ENCODE results near the gene DNTT. TPM values are rescaled to one million over a fixed set of nuclear protein-coding genes. Genes with fewer than 3 reads are reported as not detected.

The DNTT gene
- total and polyA plus RNA-seq, 2 of the 13 experiments (the other 11 are each of a cell fraction or from before 2014, with no cell fraction given), result not detected

DNA sequence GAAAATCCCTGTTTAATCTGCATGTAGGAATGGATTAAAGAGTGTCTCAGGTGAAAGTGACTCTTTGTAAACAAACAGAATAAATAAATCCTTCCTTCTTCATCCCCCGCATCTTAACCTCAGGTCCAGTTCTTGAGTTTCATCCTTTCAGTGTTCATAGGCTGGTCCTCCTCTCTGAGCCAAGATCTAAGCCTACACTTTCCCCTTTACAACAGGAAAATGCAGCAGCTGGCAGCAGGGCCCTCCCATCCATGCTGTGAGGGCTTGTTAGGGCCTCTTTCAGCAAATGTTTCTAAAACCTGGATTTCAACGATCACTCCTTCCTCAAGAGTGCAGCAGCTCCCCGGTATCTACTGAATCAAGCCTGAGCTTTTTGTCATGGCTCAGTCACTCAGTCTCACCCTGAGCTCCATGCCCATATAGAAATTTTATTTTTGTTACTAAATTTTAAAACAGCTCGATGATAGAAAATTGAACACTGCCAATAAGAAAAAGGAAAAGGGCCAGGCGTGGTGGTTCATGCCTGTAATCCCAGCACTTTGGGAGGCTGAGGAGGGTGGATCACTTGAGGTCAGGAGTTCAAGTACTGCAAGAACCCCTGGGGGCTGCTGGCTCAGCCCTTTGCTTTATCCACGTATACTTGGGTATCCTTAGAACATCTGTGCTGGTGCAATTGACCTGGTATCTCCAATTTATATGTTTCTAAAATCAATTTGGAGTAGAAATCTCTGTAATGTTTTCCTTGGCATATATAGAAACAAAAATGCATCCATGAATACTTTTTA is 48.5 kb upstream of the DNTT start:
- no peak overlapping the region for H3K9ac ChIP-seq (ENCODE audit: insufficient read depth, low read depth, low read length)
- BruUV-seq (replicated peaks), result no TSS peak

More for the DNA sequence above, 48.5 kb upstream of the DNTT start:
- ATAC-seq (no peak), FAIRE-seq (no peak), DNase-seq (ENCODE audit: low spot score) (no peak)
- ChIA-PET CTCF (ENCODE audit: low intra/inter-chr PET ratio, low total read pairs) (no interaction called here), POLR2A (no interaction called here)
- H2AFZ ChIP-seq (ENCODE audit: low read length), result no peak overlapping the region
- no peaks in the 10 kb centered on the region for H4K20me1 ChIP-seq (ENCODE audit: insufficient read depth, low read length)
- no peak overlapping the region for H3K27ac ChIP-seq (ENCODE audit: extremely low read length, insufficient read depth, low read length)
- 34% methylated on average over 6 of the region's 6 CpGs for WGBS (ENCODE audit: low lambda C conversion rate)
- no peak overlapping the region for H3K4me2 ChIP-seq (ENCODE audit: low read depth, low read length)
- H3K79me2 ChIP-seq (ENCODE audit: insufficient read depth, low read length), result no peaks in the 10 kb centered on the region
- in situ Hi-C loops (cut with HindIII; ENCODE audit: extremely low pct_ligation_motif_present, low pct_unique_long_range_greater_than_20kb), result no loop called here
- TF ChIP-seq, protein P1, sequence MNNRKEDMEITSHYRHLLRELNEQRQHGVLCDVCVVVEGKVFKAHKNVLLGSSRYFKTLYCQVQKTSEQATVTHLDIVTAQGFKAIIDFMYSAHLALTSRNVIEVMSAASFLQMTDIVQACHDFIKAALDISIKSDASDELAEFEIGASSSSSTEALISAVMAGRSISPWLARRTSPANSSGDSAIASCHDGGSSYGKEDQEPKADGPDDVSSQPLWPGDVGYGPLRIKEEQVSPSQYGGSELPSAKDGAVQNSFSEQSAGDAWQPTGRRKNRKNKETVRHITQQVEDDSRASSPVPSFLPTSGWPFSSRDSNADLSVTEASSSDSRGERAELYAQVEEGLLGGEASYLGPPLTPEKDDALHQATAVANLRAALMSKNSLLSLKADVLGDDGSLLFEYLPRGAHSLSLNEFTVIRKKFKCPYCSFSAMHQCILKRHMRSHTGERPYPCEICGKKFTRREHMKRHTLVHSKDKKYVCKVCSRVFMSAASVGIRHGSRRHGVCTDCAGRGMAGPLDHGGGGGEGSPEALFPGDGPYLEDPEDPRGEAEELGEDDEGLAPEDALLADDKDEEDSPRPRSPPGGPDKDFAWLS (CRISPR knock-in tag; IDR thresholded peaks at IDR 0.05; ENCODE audit: borderline replicate concordance), result no peak
- no peak for TF ChIP-seq RAD21 (CRISPR knock-in tag; IDR thresholded peaks at IDR 0.05)
- TF ChIP-seq, protein P2, sequence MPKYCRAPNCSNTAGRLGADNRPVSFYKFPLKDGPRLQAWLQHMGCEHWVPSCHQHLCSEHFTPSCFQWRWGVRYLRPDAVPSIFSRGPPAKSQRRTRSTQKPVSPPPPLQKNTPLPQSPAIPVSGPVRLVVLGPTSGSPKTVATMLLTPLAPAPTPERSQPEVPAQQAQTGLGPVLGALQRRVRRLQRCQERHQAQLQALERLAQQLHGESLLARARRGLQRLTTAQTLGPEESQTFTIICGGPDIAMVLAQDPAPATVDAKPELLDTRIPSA (CRISPR knock-in tag; IDR thresholded peaks at IDR 0.05; ENCODE audit: borderline replicate concordance), result no peak
- no peak for TF ChIP-seq ZNF839 (CRISPR knock-in tag; IDR thresholded peaks at IDR 0.05; ENCODE audit: borderline replicate concordance)
- no peak for TF ChIP-seq ZNF232 (CRISPR knock-in tag; IDR thresholded peaks at IDR 0.05; ENCODE audit: borderline replicate concordance)
- TF ChIP-seq, protein P3, sequence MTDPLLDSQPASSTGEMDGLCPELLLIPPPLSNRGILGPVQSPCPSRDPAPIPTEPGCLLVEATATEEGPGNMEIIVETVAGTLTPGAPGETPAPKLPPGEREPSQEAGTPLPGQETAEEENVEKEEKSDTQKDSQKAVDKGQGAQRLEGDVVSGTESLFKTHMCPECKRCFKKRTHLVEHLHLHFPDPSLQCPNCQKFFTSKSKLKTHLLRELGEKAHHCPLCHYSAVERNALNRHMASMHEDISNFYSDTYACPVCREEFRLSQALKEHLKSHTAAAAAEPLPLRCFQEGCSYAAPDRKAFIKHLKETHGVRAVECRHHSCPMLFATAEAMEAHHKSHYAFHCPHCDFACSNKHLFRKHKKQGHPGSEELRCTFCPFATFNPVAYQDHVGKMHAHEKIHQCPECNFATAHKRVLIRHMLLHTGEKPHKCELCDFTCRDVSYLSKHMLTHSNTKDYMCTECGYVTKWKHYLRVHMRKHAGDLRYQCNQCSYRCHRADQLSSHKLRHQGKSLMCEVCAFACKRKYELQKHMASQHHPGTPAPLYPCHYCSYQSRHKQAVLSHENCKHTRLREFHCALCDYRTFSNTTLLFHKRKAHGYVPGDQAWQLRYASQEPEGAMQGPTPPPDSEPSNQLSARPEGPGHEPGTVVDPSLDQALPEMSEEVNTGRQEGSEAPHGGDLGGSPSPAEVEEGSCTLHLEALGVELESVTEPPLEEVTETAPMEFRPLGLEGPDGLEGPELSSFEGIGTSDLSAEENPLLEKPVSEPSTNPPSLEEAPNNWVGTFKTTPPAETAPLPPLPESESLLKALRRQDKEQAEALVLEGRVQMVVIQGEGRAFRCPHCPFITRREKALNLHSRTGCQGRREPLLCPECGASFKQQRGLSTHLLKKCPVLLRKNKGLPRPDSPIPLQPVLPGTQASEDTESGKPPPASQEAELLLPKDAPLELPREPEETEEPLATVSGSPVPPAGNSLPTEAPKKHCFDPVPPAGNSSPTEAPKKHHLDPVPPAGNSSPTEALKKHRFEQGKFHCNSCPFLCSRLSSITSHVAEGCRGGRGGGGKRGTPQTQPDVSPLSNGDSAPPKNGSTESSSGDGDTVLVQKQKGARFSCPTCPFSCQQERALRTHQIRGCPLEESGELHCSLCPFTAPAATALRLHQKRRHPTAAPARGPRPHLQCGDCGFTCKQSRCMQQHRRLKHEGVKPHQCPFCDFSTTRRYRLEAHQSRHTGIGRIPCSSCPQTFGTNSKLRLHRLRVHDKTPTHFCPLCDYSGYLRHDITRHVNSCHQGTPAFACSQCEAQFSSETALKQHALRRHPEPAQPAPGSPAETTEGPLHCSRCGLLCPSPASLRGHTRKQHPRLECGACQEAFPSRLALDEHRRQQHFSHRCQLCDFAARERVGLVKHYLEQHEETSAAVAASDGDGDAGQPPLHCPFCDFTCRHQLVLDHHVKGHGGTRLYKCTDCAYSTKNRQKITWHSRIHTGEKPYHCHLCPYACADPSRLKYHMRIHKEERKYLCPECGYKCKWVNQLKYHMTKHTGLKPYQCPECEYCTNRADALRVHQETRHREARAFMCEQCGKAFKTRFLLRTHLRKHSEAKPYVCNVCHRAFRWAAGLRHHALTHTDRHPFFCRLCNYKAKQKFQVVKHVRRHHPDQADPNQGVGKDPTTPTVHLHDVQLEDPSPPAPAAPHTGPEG (CRISPR knock-in tag; IDR thresholded peaks at IDR 0.05), result no peak
- TF ChIP-seq ETV5 (CRISPR knock-in tag; IDR thresholded peaks at IDR 0.05; ENCODE audit: borderline replicate concordance), result no peak
- no peaks in the 10 kb centered on the region for H3K9me3 ChIP-seq (ENCODE audit: low read length)
- H3K4me3 ChIP-seq (replicated peaks in 1 of 3; ENCODE audit: insufficient read depth in 1 of 3, low read depth in 2 of 3, low read length in 3 of 3), result no peak overlapping the region
- no peaks in the 10 kb centered on the region for H3K4me1 ChIP-seq (ENCODE audit: insufficient read depth, low read length)
- intact Hi-C loops (cut with micrococcal nuclease; ENCODE audit: unreplicated experiment), result no loop called here
- peaks cover 0 to 16% of the 10 kb centered on the region in 2 experiments; a peak in 3 of 5 replicates for H3K27me3 ChIP-seq (ENCODE audit: control insufficient read depth in 1 of 2, insufficient read depth in 2 of 2, low read length in 2 of 2)
- no peaks in the 10 kb centered on the region for H3K36me3 ChIP-seq (replicated peaks in 1 of 2; ENCODE audit: control insufficient read depth in 1 of 2, insufficient read depth in 2 of 2, low read length in 2 of 2)
